Measurements from ENCODE around the gene UBE2QL1.

UBE2QL1 gene

DNA sequence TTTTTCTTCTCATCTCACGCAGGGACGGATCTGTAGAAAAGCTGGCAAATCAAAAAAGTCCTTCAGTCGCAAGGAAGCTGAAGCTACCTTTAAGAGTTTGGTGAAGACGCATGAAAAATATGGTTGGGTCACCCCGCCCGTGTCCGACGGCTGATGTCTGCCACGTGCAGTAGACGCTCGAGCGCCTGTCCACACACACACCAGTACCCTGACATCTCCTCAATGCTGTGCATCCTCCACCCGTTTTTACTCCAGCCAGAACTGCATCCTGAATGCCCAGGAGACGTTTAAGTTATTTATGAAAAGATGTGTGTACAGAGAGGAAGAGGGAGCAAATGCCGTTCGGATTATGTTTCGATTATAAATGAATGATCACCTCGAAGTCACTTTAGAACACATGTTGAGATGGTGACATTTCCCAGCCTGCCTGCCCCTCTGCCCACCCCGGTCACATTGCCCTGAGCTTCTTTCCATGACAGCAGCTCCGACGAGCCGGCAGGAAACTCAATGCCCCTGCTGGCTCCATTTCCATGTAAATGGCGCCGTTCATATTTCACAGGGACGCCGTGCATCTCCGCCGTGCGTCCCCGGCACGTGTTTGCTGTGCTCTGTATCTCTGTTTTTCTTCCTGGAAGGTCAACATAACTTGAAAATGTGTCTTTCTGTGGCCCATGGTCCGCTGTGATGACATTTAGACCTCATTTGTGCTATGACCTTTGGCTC, 42.7 kb downstream of the UBE2QL1 start (continued):
- TF ChIP-seq, protein P1, sequence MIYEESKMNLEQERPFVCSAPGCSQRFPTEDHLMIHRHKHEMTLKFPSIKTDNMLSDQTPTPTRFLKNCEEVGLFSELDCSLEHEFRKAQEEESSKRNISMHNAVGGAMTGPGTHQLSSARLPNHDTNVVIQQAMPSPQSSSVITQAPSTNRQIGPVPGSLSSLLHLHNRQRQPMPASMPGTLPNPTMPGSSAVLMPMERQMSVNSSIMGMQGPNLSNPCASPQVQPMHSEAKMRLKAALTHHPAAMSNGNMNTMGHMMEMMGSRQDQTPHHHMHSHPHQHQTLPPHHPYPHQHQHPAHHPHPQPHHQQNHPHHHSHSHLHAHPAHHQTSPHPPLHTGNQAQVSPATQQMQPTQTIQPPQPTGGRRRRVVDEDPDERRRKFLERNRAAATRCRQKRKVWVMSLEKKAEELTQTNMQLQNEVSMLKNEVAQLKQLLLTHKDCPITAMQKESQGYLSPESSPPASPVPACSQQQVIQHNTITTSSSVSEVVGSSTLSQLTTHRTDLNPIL (CRISPR knock-in tag; IDR thresholded peaks at IDR 0.05; ENCODE audit: low read depth), result no peak

DNA sequence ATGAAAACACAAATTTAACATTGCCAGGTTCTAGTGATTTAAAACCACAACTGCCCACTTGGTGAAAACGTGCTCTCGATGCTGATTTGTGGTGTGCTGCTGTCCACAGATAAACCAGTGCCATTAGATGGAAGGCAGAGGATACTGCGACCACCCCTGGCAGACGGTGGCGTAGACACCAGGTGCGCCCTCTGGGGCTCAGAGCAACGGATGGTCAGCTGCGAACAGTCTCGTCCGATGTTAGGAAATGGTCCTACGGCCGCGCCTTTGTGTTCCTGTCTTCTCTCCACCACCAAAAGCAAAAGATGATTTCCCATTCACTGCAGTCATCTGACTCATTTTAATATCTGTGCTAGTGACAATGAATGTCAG, 43.2 kb downstream of the UBE2QL1 start:
- TF ChIP-seq, protein P2, sequence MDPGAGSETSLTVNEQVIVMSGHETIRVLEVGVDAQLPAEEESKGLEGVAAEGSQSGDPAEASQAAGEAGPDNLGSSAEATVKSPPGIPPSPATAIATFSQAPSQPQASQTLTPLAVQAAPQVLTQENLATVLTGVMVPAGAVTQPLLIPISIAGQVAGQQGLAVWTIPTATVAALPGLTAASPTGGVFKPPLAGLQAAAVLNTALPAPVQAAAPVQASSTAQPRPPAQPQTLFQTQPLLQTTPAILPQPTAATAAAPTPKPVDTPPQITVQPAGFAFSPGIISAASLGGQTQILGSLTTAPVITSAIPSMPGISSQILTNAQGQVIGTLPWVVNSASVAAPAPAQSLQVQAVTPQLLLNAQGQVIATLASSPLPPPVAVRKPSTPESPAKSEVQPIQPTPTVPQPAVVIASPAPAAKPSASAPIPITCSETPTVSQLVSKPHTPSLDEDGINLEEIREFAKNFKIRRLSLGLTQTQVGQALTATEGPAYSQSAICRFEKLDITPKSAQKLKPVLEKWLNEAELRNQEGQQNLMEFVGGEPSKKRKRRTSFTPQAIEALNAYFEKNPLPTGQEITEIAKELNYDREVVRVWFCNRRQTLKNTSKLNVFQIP (CRISPR knock-in tag; IDR thresholded peaks at IDR 0.05; ENCODE audit: borderline replicate concordance, low read depth), result no peak
- TF ChIP-seq ZFP30 (CRISPR knock-in tag; IDR thresholded peaks at IDR 0.05) (no peak), OSR1 (CRISPR knock-in tag; IDR thresholded peaks at IDR 0.05) (no peak)
- no peak for ATAC-seq

DNA sequence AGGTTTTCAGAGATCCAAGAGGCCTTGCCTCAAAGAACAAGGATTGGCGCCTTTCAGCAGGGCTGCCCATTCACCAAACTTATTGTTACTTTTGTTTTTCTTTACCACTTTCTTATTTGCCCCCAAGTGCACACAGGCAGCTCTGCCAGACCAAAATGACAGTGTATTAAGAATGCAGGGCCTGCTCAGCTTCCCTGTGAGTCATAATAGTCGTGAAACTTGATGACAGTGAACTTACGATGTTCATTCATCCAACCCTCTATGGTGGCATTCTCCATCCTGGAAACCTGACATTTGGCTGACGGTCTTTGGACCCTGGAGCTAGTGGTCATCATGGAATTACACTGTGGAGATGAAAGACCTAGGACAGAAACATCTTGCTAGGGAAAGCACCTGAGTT, 44.3 kb downstream of the UBE2QL1 start:
- no peak for ATAC-seq

DNA sequence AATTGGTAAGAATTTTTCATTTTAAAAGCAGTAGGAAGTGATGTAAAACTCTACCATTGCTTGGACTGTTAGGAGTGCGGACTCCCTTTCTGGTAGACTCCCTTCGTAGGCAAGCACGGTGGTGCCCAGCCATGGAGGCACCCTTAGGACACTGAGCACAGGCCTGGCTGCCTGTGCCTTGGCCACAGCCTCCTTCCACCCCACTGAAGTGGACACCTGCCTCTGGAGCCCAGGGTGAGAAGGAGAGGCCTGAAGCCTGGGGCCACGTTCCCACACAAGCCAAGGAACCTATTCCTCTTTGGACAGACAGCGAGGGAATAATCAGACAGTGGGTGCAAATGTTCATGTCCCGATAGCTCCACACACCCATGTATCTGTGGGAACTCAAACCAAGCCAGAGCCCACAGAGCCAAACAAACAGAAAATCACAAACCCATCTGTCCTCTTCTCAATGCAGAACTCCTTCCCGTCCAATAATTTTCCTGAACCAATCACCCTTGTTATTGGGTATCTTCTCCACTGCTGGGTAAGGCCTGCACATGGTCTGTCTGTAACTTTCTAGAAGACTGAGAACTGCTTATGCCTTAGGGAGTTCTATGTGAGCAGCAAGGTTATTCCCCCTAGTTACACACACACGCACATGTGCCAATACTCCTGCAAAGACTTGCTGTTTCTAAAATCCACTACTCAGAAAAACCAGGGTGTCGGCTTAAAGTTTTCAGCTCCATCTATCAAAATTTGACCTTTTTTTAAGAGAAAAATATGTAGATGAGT, 45.2 kb downstream of the UBE2QL1 start:
- no peak for ATAC-seq
- TF ChIP-seq ZNF565 (CRISPR knock-in tag; conservative IDR thresholded peaks at IDR 0.05; ENCODE audit: low read depth) (no peak), CSDC2 (CRISPR knock-in tag; IDR thresholded peaks at IDR 0.05) (no peak), ISL1 (CRISPR knock-in tag; IDR thresholded peaks at IDR 0.05) (no peak), ZC3H10 (CRISPR knock-in tag; IDR thresholded peaks at IDR 0.05) (no peak), RARB (CRISPR knock-in tag; IDR thresholded peaks at IDR 0.05) (no peak), ESRRG (CRISPR knock-in tag; IDR thresholded peaks at IDR 0.05) (no peak), ARNTL (CRISPR knock-in tag; IDR thresholded peaks at IDR 0.05; ENCODE audit: borderline replicate concordance, low read depth) (no peak), ZFP3 (CRISPR knock-in tag; IDR thresholded peaks at IDR 0.05) (no peak)
- TF ChIP-seq, protein P3, sequence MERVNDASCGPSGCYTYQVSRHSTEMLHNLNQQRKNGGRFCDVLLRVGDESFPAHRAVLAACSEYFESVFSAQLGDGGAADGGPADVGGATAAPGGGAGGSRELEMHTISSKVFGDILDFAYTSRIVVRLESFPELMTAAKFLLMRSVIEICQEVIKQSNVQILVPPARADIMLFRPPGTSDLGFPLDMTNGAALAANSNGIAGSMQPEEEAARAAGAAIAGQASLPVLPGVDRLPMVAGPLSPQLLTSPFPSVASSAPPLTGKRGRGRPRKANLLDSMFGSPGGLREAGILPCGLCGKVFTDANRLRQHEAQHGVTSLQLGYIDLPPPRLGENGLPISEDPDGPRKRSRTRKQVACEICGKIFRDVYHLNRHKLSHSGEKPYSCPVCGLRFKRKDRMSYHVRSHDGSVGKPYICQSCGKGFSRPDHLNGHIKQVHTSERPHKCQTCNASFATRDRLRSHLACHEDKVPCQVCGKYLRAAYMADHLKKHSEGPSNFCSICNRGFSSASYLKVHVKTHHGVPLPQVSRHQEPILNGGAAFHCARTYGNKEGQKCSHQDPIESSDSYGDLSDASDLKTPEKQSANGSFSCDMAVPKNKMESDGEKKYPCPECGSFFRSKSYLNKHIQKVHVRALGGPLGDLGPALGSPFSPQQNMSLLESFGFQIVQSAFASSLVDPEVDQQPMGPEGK (CRISPR knock-in tag; IDR thresholded peaks at IDR 0.05; ENCODE audit: borderline replicate concordance), result no peak
- TF ChIP-seq, protein P4, sequence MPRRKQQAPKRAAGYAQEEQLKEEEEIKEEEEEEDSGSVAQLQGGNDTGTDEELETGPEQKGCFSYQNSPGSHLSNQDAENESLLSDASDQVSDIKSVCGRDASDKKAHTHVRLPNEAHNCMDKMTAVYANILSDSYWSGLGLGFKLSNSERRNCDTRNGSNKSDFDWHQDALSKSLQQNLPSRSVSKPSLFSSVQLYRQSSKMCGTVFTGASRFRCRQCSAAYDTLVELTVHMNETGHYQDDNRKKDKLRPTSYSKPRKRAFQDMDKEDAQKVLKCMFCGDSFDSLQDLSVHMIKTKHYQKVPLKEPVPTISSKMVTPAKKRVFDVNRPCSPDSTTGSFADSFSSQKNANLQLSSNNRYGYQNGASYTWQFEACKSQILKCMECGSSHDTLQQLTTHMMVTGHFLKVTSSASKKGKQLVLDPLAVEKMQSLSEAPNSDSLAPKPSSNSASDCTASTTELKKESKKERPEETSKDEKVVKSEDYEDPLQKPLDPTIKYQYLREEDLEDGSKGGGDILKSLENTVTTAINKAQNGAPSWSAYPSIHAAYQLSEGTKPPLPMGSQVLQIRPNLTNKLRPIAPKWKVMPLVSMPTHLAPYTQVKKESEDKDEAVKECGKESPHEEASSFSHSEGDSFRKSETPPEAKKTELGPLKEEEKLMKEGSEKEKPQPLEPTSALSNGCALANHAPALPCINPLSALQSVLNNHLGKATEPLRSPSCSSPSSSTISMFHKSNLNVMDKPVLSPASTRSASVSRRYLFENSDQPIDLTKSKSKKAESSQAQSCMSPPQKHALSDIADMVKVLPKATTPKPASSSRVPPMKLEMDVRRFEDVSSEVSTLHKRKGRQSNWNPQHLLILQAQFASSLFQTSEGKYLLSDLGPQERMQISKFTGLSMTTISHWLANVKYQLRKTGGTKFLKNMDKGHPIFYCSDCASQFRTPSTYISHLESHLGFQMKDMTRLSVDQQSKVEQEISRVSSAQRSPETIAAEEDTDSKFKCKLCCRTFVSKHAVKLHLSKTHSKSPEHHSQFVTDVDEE (CRISPR knock-in tag; IDR thresholded peaks at IDR 0.05), result no peak

More for the DNA sequence above, 44.3 kb downstream of the UBE2QL1 start:
- TF ChIP-seq ESRRG (CRISPR knock-in tag; IDR thresholded peaks at IDR 0.05) (no peak), ZFP30 (CRISPR knock-in tag; IDR thresholded peaks at IDR 0.05) (no peak)
- TF ChIP-seq, protein P2 (CRISPR knock-in tag; IDR thresholded peaks at IDR 0.05; ENCODE audit: borderline replicate concordance, low read depth), result no peak

DNA sequence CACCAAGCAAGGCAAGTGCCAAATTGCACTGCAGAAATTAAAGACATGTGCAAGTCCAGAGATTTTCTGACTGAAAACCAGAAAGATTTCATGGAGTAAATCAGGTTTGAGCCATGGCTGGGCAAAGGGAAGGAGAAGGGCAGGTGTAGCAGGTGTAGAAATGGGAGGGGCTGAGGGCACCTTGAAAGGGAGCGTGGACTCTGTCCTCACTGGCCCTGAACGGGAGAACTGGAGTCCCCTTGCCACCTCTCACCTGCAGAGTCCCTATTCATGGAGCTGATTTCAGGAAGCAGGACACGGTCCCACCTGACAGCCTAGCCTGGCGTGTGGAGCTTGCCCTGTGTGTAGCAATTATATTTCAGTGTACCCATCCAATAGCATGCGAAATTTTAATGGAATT, 46.3 kb downstream of the UBE2QL1 start:
- no peak for ATAC-seq
- no peak for TF ChIP-seq ESRRG (CRISPR knock-in tag; IDR thresholded peaks at IDR 0.05)
- no peak for TF ChIP-seq RARB (CRISPR knock-in tag; IDR thresholded peaks at IDR 0.05)
- no peak for TF ChIP-seq ARNTL (CRISPR knock-in tag; IDR thresholded peaks at IDR 0.05; ENCODE audit: borderline replicate concordance, low read depth)
- TF ChIP-seq GLIS3 (CRISPR knock-in tag; IDR thresholded peaks at IDR 0.05), result no peak
- TF ChIP-seq SNAI2 (CRISPR knock-in tag; IDR thresholded peaks at IDR 0.05), result no peak
- TF ChIP-seq, protein P5, sequence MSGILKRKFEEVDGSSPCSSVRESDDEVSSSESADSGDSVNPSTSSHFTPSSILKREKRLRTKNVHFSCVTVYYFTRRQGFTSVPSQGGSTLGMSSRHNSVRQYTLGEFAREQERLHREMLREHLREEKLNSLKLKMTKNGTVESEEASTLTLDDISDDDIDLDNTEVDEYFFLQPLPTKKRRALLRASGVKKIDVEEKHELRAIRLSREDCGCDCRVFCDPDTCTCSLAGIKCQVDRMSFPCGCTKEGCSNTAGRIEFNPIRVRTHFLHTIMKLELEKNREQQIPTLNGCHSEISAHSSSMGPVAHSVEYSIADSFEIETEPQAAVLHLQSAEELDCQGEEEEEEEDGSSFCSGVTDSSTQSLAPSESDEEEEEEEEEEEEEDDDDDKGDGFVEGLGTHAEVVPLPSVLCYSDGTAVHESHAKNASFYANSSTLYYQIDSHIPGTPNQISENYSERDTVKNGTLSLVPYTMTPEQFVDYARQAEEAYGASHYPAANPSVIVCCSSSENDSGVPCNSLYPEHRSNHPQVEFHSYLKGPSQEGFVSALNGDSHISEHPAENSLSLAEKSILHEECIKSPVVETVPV (CRISPR knock-in tag; IDR thresholded peaks at IDR 0.05), result no peak
- no peak for TF ChIP-seq ZC3H10 (CRISPR knock-in tag; IDR thresholded peaks at IDR 0.05)
- TF ChIP-seq, protein P3 (CRISPR knock-in tag; IDR thresholded peaks at IDR 0.05; ENCODE audit: borderline replicate concordance), result no peak
- TF ChIP-seq ZNF70 (CRISPR knock-in tag; IDR thresholded peaks at IDR 0.05), result no peak
